Esophagus muscularis mucosa (tissue), 4 donors: ENCODE results near the gene LDAH.

Source experiments
- CTCF ChIP-seq, 3 experiments: fragments of 200-600 bp in 2 of 3; fragments of 450-650 bp in 1 of 3; sonication (generic) in 2 of 3; IDR thresholded peaks; one replicate each; pipeline ENCODE4 v1.5.1; 2017 to 2019; ENCODE audit warnings: antibody characterized with exemption in 3 of 3, mild to moderate bottlenecking in 2 of 3, moderate library complexity in 1 of 3
- EP300 ChIP-seq: sonication (generic); formaldehyde crosslinking; IDR thresholded peaks from one replicate; pipeline ENCODE4 v1.6.1; 2017; ENCODE audit warnings: antibody characterized with exemption
- POLR2A ChIP-seq: fragments of 450-650 bp; IDR thresholded peaks from one replicate; pipeline ENCODE4 v1.6.1; 2017; ENCODE audit warnings: antibody characterized with exemption, moderate library complexity, mild to moderate bottlenecking, low read depth

GRCh38 chr2:20697322-20697934 is 125.5 kb downstream of the LDAH start:
- TF ChIP-seq CTCF (IDR thresholded peaks at IDR 0.05) (no peak), POLR2A (no peak), EP300 (no peak)
